Endothelial cell of umbilical vein (primary cell): Measurements from ENCODE around the gene CDC42EP4.

ENCODE experiments used
- CTCF ChIP-seq, 2 donors: IDR thresholded peaks; 1 replicate in 1 of 2; 2 replicates in 1 of 2; pipeline ENCODE4 v1.5.1; 2011; ENCODE audit warnings: low read length in 2 of 2, mild to moderate bottlenecking in 2 of 2, moderate library complexity in 2 of 2, control low read depth in 1 of 2, inconsistent platforms in 1 of 2, low read depth in 1 of 2; ENCODE audit not compliant: insufficient read depth in 1 of 2; ENCODE audit errors: extremely low read depth in 1 of 2
- EZH2 ChIP-seq: IDR thresholded peaks from 2 replicates; pipeline ENCODE4 v1.6.1; 2012; ENCODE audit warnings: borderline replicate concordance, low read depth, mild to moderate bottlenecking, moderate library complexity, low read length, inconsistent platforms; ENCODE audit not compliant: severe bottlenecking
- GATA2 ChIP-seq: IDR thresholded peaks from 2 replicates; pipeline ENCODE4 v1.7.0; 2011; ENCODE audit warnings: low read depth, mild to moderate bottlenecking, moderate library complexity, mixed read lengths, low read length; ENCODE audit not compliant: insufficient read length, insufficient read depth
- JUN ChIP-seq: IDR thresholded peaks from 2 replicates; pipeline ENCODE4 v1.6.1; 2011; ENCODE audit warnings: borderline replicate concordance, low read depth; ENCODE audit not compliant: insufficient read length, insufficient read depth
- MAX ChIP-seq: IDR thresholded peaks from 2 replicates; pipeline ENCODE4 v1.6.1; 2011; ENCODE audit not compliant: insufficient read depth, insufficient read length
- MYC ChIP-seq: IDR thresholded peaks from one replicate; pipeline ENCODE4 v1.6.1; 2011; ENCODE audit warnings: mild to moderate bottlenecking, low read depth, low read length
- POLR2A ChIP-seq: IDR thresholded peaks from 2 replicates; pipeline ENCODE4 v1.6.1; 2012; ENCODE audit warnings: low read depth, mild to moderate bottlenecking, control low read depth, low read length
- POLR2AphosphoS5 ChIP-seq: IDR thresholded peaks from 2 replicates; pipeline ENCODE4 v1.6.1; 2012; ENCODE audit warnings: low read depth, mild to moderate bottlenecking, control low read depth, low read length, moderate library complexity; ENCODE audit not compliant: insufficient read depth

DNA sequence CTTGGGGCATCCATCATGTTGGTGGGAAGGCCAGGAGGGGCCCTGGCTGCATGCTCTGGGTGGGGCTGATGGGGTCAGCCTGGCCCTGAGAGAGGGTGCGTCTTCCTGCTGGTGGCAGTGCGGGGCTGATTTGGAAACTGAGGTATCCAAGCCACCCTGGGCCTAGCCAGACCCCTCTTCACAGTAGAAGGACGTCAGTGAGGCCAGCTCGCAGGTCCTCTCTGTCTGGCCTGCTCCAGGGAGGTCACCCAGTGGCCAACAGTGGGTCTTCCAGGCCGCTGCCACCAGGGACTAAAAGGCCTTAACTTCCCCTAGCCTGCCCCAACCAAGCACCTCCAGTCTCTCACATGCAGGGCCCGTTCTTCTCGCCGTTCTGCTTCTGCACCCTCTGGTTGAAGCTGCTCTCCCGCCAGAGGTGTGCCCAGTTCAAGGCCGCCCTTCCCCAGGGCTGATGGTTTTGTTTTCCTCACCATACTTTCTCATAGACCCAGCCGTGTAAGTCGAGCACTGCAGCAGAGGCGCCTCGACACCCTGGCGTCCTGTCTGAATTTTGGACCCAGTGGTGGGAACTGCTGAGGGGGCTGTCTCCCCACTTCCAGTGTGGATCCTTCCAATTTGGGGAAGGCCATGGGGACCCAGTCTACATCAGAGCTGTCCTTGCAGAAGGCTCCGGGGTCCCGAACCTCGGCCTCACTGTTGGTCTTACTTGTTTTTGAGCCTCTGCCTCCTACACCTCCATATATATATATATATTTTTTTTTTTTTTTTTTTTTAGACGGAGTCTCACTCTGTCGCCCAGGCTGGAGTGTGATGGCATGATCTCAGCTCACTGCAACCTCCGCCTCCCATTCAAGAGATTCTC, 42.9 kb upstream of the CDC42EP4 start:
- TF ChIP-seq CTCF (IDR thresholded peaks at IDR 0.05; ENCODE audit: extremely low read depth in 1 of 2, insufficient read depth in 1 of 2, low read depth in 1 of 2, low read length in 2 of 2) (no peak), MYC (no peak), POLR2AphosphoS5 (no peak), POLR2A (no peak), EZH2 (no peak), MAX (no peak), GATA2 (no peak), JUN (no peak)
